GM20000 (cell line): Measurements from ENCODE around the gene CDK11B.
"Not testable (repeated sequence)": the region's sequence is repeated elsewhere in the genome, so short reads cannot be mapped to it uniquely, and the experiment has no call there.

Source experiments
- DNase-seq: peaks from one replicate; pipeline ENCODE4 v3.0.0; 2012; ENCODE audit warnings: low spot score
- CTCF ChIP-seq: IDR thresholded peaks from 2 replicates; pipeline ENCODE4 v1.5.1; 2012; ENCODE audit warnings: mild to moderate bottlenecking, control low read depth; ENCODE audit errors: extremely low read depth, missing control alignments

Gene CDK11B

GRCh38 chr1:1597275-1597930 is 61.4 kb downstream of the CDK11B start:
- peak; percentile 68 for DNase-seq
- no peak for TF ChIP-seq CTCF

- peak; percentile 57 for DNase-seq
- TF ChIP-seq CTCF: no peak
Observed at GRCh38 chr1:1596493-1597274, 62.1 kb downstream of the CDK11B start.

- not testable (repeated sequence) for DNase-seq
Observed at GRCh38 chr1:1595341-1595740, 63.5 kb downstream of the CDK11B start.

GRCh38 chr1:1594602-1595260 is 64.1 kb downstream of the CDK11B start:
- no peak for TF ChIP-seq CTCF
- DNase-seq: no peak

- no peak for TF ChIP-seq CTCF
- DNase-seq: no peak
Observed at GRCh38 chr1:1593834-1594601, 64.8 kb downstream of the CDK11B start.

GRCh38 chr1:1591452-1591851 is 67.4 kb downstream of the CDK11B start:
- TF ChIP-seq CTCF: no peak
- DNase-seq: no peak
